AG09319 (cell line): Measurements from ENCODE around the gene JAML.

ENCODE experiments used
- DNase-seq: peaks from one replicate; pipeline ENCODE4 v3.0.0-alpha.2; 2010; ENCODE audit warnings: low read depth; ENCODE audit errors: extremely low read depth
- CTCF ChIP-seq: IDR thresholded peaks from 2 replicates; pipeline ENCODE4 v1.5.1; 2011; ENCODE audit warnings: low read depth, mild to moderate bottlenecking, inconsistent platforms, low read length, moderate library complexity

JAML gene

GRCh38 chr11:118170882-118171268, 53.9 kb downstream of the JAML start:
- DNase-seq = no peak
- no peak for TF ChIP-seq CTCF

GRCh38 chr11:118170231-118170630, 54.6 kb downstream of the JAML start:
- DNase-seq = no peak
- TF ChIP-seq CTCF = no peak

GRCh38 chr11:118169300-118170140, 55.3 kb downstream of the JAML start:
- no peak for DNase-seq
- no peak for TF ChIP-seq CTCF

GRCh38 chr11:118168751-118169150, 56.1 kb downstream of the JAML start:
- no peak for TF ChIP-seq CTCF
- no peak for DNase-seq

GRCh38 chr11:118168316-118168715, 56.5 kb downstream of the JAML start:
- no peak for TF ChIP-seq CTCF

GRCh38 chr11:118167906-118168305, 56.9 kb downstream of the JAML start:
- DNase-seq = no peak
- no peak for TF ChIP-seq CTCF

More at GRCh38 chr11:118168316-118168715, 56.5 kb downstream of the JAML start:
- no peak for DNase-seq

- TF ChIP-seq CTCF = no peak
Measured at GRCh38 chr11:118167253-118167652, 57.6 kb downstream of the JAML start.

More at GRCh38 chr11:118167253-118167652, 57.6 kb downstream of the JAML start:
- DNase-seq = no peak
